HFF-Myc (cell line): ENCODE data around the gene SPRR2D.
"Not testable (repeated sequence)": the region's sequence is repeated elsewhere in the genome, so short reads cannot be mapped to it uniquely, and the experiment has no call there.

Source experiments
- DNase-seq: peaks from one replicate; pipeline ENCODE4 v3.0.0-alpha.2; 2011; ENCODE audit warnings: low read depth; ENCODE audit errors: extremely low read depth
- H3K4me3 ChIP-seq: replicated peaks from 2 replicates; pipeline ENCODE4 v1.5.1; 2011; ENCODE audit warnings: low read depth, mild to moderate bottlenecking, control low read depth, low read length
- CTCF ChIP-seq: IDR thresholded peaks from 2 replicates; pipeline ENCODE4 v1.5.1; 2012; ENCODE audit warnings: mild to moderate bottlenecking, low read depth, low read length, control low read depth; ENCODE audit errors: missing control alignments

The SPRR2D gene

GRCh38 chr1:153058826-153059784 is 18.2 kb upstream of the SPRR2D start:
- no peak overlapping the region for H3K4me3 ChIP-seq
- TF ChIP-seq CTCF = no peak
- no peak for DNase-seq

GRCh38 chr1:153058154-153058553 is 17.2 kb upstream of the SPRR2D start:
- no peak overlapping the region for H3K4me3 ChIP-seq
- DNase-seq = no peak
- no peak for TF ChIP-seq CTCF

- TF ChIP-seq CTCF = no peak
- no peak for DNase-seq
- no peak within 1 kb of the TSS for H3K4me3 ChIP-seq
Observed at GRCh38 chr1:153057375-153057774, 16.5 kb upstream of the SPRR2D start, which contains the start of gene SPRR2A. SPRR2A (minus strand) TSS chr1:153057512; CDS start chr1:153056735, 777 bp downstream.

GRCh38 chr1:153056111-153056510 is 15.2 kb upstream of the SPRR2D start:
- H3K4me3 ChIP-seq = not testable (repeated sequence)

GRCh38 chr1:153049211-153049610 is 8.3 kb upstream of the SPRR2D start:
- no peak overlapping the region for H3K4me3 ChIP-seq
- TF ChIP-seq CTCF = no peak
- DNase-seq = no peak

More at GRCh38 chr1:153056111-153056510, 15.2 kb upstream of the SPRR2D start:
- not testable (repeated sequence) for DNase-seq

- no peak for TF ChIP-seq CTCF
- H3K4me3 ChIP-seq = no peak overlapping the region
- no peak for DNase-seq
Observed at GRCh38 chr1:153035211-153035610, 5.7 kb downstream of the SPRR2D start.

- DNase-seq = no peak
- H3K4me3 ChIP-seq = no peak overlapping the region
- no peak for TF ChIP-seq CTCF
Observed at GRCh38 chr1:153032677-153033308, 8.1 kb downstream of the SPRR2D start.
